Activated CD8-positive, alpha-beta memory T cell treated with anti-CD3 and anti-CD28 coated beads, Interleukin-2, amount 50 U/mL, for 4 hours (primary cell): ENCODE results near the gene ERF.

Source experiments
- DNase-seq: peaks from one replicate; pipeline ENCODE4 v3.0.0-alpha.2; 2020

ERF gene

DNA sequence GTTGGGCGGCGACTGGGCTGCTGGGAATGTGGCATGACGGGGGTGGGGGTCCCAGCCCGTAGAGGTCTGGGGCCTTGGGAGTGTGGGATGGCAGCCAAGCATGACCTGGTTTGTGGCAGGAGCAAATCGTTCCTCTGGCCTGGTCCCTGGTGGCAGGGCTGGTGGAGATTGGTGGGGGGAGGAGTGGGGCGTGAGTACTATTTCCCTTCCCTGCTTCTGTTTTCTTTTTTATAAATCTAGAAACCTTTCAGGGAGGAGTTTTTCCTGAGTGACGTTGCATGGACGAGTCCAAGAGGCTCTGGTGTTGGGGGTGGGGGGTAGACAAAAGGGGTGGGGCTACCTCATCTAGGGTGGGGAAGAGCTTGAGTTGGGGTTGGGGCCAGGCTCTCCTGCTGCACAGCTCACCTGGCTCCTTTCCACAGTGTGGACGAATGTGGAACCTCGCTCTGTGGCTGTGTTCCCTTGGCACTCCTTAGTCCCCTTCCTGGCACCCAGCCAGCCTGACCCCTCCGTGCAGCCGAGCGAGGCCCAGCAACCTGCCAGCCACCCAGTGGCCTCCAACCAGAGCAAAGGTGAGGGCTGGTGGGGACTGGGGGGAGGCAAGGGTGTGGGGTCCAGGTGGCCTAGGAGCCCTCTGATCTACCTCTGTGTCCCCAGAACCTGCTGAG is 31.6 kb upstream of the ERF start:
- peak; percentile 16 for DNase-seq

GRCh38 chr19:42285988-42286348 is 31.0 kb upstream of the ERF start:
- DNase-seq, result peak; percentile 16

DNA sequence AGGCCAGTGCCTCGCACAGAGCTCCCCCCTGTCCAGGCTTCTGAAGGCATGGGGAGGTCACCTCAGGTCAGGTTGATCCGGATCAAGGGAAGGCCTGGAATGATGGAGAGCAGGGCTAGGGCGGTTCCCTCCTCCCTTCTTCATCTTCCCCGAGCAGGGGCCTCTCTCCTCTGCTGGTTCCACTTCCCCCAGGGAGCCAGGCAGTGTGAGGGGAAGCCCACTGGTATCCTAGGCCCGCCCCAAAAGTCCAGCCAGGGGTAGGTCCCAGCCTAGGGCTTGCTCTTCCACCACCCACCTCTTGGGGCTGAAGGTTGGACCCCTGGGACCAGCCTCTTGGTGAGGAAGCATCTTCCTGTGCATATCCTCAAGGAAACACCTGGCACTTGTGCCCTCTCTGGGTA is 30.6 kb upstream of the ERF start:
- DNase-seq, result peak; percentile 17

DNA sequence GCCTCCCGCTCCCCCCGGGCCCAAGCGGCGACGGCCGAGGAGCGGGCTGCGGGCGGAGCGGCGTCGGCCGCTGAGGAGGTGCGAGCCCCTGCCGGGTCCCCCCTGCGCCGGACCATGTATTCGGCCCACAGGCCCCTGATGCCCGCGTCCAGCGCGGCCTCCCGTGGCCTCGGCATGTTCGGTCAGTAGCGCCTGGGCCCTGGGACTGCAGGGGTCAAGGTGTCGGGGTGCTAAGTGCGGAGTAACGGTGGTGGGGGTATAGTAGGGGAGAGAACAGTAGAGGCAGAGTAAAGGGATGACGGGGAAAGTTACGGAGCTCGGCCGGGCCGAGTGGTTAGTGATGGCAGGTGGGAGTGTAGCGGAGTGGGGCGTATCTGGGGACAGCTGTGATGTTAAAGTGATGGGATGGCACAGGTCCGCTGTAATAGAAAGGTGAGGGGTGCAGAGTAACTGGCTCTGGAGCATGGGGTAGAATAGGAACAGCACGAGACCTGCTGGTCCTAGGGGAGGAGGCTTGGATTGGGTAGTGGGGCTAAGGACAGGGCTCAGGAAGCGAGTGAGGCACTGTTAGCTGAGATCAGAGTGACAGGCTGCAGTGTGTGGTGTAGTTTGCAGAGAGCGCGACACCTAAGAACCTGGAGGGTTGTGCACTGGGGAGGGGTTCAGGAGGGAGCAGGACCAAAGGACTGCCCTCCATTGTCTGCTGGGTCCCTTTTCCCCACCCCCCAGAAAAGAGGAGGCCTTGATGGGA is 29.8 kb upstream of the ERF start:
- peak; percentile 20 for DNase-seq

- peak; percentile 74 for DNase-seq
Measured at GRCh38 chr19:42284066-42284501, 29.2 kb upstream of the ERF start.

GRCh38 chr19:42283188-42284065 is 28.5 kb upstream of the ERF start:
- peak; percentile 95 for DNase-seq

DNA sequence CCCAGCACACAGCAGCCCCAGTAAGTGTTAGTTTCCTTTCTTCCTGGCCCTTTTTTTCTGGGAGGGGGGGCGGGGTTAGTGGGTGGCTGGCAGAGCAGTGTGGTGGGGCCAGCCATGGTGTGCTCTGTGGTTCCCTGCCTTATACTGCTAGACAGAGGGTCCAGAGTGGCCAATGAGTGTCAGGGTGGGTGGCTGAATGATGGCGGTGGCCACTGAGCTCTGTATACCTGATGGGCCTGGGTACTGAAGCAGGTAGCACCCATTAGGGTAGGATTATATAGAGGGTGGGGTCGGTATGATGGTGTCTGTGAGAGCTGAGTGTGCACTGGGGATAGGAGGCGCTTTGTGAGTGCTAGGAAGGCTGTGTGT is 27.9 kb upstream of the ERF start:
- DNase-seq, result no peak

- DNase-seq, result peak; percentile 17
Measured at GRCh38 chr19:42281827-42282762, 27.2 kb upstream of the ERF start.

GRCh38 chr19:42281146-42281826 is 26.4 kb upstream of the ERF start:
- peak; percentile 18 for DNase-seq

DNA sequence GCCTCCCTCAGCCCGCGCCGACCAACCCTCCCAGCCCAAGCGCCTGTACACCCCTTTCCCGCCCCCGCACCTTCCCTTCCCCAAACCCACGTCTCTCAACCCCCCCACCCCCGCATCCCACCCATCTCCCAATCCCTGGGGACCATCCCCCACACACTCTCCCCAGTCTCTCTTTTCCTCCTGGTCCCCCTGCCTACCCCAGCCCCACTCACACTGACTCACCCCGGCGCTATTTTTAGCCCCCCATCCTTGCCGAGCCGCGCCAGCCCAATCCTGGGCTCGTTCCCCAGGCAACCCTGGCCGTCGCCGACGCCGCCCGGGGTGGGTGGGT is 25.9 kb upstream of the ERF start:
- peak; percentile 53 for DNase-seq

- DNase-seq, result peak; percentile 80
Measured at GRCh38 chr19:42279902-42280814, 25.2 kb upstream of the ERF start.

DNA sequence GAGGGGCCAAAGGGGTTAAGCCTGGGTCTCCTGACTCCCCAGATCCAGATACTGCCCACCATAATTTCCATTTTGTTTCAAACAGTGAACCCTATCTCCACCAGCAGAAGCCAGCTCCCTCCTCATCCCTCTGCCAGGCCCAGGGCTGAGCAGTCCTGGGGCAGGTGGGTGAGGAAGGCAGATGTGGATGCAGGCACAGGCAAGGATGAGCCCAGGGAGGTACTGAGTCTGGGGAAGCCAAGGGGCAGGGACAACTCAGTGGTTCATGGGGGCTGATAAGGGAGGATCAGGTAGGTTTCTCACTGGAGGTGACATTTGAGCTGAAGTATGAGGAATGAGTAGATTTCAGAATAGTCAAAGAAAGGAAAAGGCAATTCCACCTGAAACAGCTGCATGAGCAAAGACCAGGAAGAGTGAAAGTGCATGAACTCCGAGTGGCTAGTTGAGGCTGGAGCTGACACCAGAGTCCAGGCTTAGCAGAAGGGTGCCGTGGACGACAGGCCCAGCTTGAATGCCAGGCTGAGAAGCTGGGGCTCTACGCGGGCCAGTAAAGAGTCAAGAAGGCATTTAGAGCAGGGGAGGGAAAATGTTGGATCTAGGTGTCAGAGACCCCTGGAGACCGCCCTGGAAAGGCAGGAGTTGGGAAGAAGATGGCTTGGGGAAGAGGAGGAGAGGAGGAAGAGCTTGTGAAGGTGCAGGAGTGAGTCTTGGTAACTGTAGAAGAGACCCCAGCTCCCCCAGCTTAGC is 24.4 kb upstream of the ERF start:
- no peak for DNase-seq

- DNase-seq, result no peak
Measured at GRCh38 chr19:42278452-42279154, 23.7 kb upstream of the ERF start.

- no peak for DNase-seq
Measured at GRCh38 chr19:42277821-42278451, 23.0 kb upstream of the ERF start.

GRCh38 chr19:42276821-42277220 is 21.9 kb upstream of the ERF start:
- DNase-seq, result no peak

GRCh38 chr19:42276284-42276683 is 21.4 kb upstream of the ERF start:
- no peak for DNase-seq

DNA sequence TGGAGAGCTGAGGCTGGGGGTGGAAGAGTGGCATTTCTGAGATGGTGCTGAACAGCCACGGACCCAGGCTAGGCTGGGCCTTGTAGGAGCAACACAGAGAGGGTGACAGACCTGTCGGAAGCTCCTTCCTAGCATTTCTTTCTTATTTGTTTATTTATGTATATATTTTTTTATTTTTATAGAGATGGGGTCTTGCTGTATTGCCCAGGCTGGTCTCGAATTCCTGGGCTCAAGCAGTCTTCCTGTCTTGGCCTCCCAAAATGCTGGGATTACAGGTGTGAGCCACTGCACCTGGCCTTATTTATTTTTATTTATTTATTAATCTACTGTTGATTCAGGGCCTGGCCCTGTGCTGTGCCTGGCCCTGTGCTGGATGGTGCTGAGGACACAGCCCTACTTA is 20.6 kb upstream of the ERF start:
- no peak for DNase-seq

DNA sequence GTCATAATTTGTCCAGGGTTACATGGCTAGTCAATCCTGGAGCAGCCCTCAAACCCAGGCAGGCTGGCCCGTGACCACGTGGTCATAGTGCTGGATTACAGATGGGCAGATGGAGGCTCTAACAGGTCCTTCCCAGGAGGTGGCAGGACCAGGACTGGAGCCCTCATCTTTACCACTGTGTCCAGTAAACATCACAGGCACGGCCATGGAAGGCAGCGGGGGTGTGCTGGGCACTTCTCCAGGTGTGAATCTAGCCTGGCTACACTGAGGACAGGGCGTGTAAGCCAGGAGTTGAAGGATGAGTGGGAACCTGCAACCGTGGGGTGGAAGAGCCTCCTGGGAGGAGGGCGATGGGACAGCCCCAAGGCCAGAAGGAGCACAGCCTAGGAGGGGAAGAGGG is 20.2 kb upstream of the ERF start:
- no peak for DNase-seq

DNA sequence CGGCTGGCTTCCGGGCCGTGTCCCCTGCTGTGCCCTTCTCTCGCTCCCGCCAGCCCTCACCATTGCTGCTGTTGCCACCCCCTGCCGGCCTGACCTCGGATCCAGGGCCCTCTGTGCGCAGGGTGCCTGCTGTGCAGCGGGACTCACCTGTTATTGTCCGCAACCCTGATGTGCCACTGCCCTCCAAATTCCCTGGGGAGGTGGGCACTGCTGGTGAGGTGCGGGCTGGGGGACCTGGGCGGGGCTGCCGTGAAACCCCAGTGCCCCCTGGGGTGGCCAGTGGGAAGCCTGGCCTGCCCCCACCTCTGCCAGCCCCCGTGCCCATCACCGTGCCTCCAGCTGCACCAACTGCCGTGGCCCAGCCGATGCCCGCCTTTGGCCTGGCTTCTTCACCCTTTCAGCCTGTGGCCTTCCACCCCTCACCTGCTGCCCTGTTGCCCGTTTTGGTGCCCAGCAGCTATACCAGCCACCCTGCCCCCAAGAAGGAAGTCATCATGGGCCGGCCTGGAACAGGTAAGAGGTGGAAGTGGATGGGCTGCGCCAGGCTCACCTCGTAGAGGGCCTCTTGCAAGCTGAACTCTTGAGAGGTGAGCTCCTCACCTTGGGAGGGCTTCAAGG is 19.2 kb upstream of the ERF start:
- no peak for DNase-seq
